Testis (tissue), 3 donors: Measurements from ENCODE around the gene ACADS. TPM values are rescaled to one million over a fixed set of nuclear protein-coding genes. Genes with fewer than 3 reads are reported as not detected.

Experiments
- DNase-seq: peaks from one replicate; pipeline ENCODE4 v3.0.0-alpha.2; 2019
- H3K27ac ChIP-seq, 2 donors: fragments of 200-600 bp; sonication (generic); one replicate each; pipeline ENCODE4 v1.5.1; 2019
- H3K27me3 ChIP-seq: fragments of 200-600 bp; sonication (generic); one replicate; pipeline ENCODE4 v1.5.1; 2019
- H3K36me3 ChIP-seq: fragments of 200-600 bp; sonication (generic); one replicate; pipeline ENCODE4 v1.5.1; 2017; ENCODE audit warnings: low read depth; ENCODE audit errors: missing control alignments
- H3K4me1 ChIP-seq: fragments of 200-600 bp; sonication (generic); one replicate; pipeline ENCODE4 v1.5.1; 2019
- H3K4me3 ChIP-seq, 2 donors: fragments of 200-600 bp; sonication (generic); one replicate each; pipeline ENCODE4 v1.5.1; 2017 to 2019
- H3K9me3 ChIP-seq: fragments of 200-600 bp; sonication (generic); one replicate; pipeline ENCODE4 v1.5.1; 2017
- POLR2A ChIP-seq: fragments of 450-650 bp; IDR thresholded peaks from one replicate; pipeline ENCODE4 v1.6.1; 2017; ENCODE audit warnings: antibody characterized with exemption, mild to moderate bottlenecking, moderate library complexity
- WGBS, 2 donors: methylation state at CpG; one replicate each; pipeline ENCODE4 v1.1.5; 2018; 5-methylcytosine and 5-hydroxymethylcytosine counted together
- intact Hi-C: fragments of 100-400 bp; cut with DNase I; formaldehyde crosslinking; loops from one replicate; pipeline ENCODE4 v1.15.1; 2023; ENCODE audit warnings: low total_unique reads
- polyA plus RNA-seq: library from polyadenylated mRNA; stranded (reverse); fragments of 350-450 nt; fragmentation: Illumina TruSeq; extraction: RNeasy Lipid Tissue Mini Kit (QIAGEN cat#74804); gene quantifications from one replicate; pipeline ENCODE4 v1.2.3, GENCODE V29; 2014; ENCODE audit warnings: low read depth, low replicate concordance; ENCODE audit not compliant: insufficient read depth
- total RNA-seq, 2 donors: library from RNA; depleted of rRNA; stranded (reverse); fragments of >200 nt; gene quantifications; one replicate each; pipeline ENCODE4 v1.2.3, GENCODE V29; 2016
- TF ChIP-seq, protein P1 (sequence below), 3 experiments: fragments of 450-650 bp in 2 of 3; fragments of 200-600 bp in 1 of 3; sonication (generic) in 1 of 3; IDR thresholded peaks; one replicate each; pipeline ENCODE4 v1.5.1; 2016 to 2019; ENCODE audit warnings: antibody characterized with exemption in 3 of 3, mild to moderate bottlenecking in 2 of 3, moderate library complexity in 1 of 3

The ACADS gene
- total and polyA plus RNA-seq, 3 donors from 2014 or later, result 28.3 to 43.9 (median 30.2) TPM

DNA sequence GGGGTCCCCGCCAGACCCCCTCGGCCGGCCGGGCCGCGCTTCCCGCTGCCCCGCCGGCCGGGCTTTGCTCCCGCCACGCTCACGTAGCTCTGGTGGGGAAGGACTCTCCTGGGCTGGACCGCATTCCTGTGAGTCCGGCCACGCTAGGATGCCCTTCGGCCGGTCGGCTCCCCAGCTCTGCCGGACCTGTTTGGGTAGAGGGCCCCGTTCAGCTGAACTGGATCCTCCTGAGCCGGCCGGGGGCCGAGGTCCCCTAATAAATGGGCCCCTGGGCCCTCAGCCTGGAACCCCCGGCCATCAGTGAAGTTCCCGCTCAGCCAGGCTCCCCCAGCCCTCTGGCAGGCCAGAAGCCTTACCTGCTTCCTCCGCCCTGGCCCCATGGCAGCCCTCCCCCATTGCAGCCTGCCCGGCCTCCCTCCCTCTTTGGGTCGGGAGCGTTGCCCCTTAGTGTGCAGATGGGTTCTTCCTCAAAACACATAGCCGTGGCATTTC, 14.8 kb upstream of the ACADS start:
- Histone ChIP-seq H3K27me3 (no peaks in the 10 kb centered on the region), H3K27ac (peak overlapping the region; percentile 93 to 96), H3K36me3 (no peaks in the 10 kb centered on the region), H3K9me3 (no peaks in the 10 kb centered on the region), H3K4me1 (peaks cover 17% of the 10 kb centered on the region), H3K4me3 (peak overlapping the region; percentile 86 to 96)
- TF ChIP-seq POLR2A, result no peak
- 0 to 1% methylated on average over 8 to 25 of the region's 31 CpGs for WGBS, 2 donors
- no peak for DNase-seq
- intact Hi-C loops, result no loop called here

GRCh38 chr12:120711411-120711810, 14.2 kb upstream of the ACADS start:
- TF ChIP-seq, protein P1, sequence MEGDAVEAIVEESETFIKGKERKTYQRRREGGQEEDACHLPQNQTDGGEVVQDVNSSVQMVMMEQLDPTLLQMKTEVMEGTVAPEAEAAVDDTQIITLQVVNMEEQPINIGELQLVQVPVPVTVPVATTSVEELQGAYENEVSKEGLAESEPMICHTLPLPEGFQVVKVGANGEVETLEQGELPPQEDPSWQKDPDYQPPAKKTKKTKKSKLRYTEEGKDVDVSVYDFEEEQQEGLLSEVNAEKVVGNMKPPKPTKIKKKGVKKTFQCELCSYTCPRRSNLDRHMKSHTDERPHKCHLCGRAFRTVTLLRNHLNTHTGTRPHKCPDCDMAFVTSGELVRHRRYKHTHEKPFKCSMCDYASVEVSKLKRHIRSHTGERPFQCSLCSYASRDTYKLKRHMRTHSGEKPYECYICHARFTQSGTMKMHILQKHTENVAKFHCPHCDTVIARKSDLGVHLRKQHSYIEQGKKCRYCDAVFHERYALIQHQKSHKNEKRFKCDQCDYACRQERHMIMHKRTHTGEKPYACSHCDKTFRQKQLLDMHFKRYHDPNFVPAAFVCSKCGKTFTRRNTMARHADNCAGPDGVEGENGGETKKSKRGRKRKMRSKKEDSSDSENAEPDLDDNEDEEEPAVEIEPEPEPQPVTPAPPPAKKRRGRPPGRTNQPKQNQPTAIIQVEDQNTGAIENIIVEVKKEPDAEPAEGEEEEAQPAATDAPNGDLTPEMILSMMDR (IDR thresholded peaks at IDR 0.05), result no peak
- TF ChIP-seq POLR2A, result no peak
- peak overlapping the region; percentile 86 to 96 for H3K4me3 ChIP-seq
- no peaks in the 10 kb centered on the region for H3K27me3 ChIP-seq
- H3K9me3 ChIP-seq, result no peaks in the 10 kb centered on the region
- intact Hi-C loops, result no loop called here
- H3K4me1 ChIP-seq, result peaks cover 17% of the 10 kb centered on the region
- no peaks in the 10 kb centered on the region for H3K36me3 ChIP-seq
- H3K27ac ChIP-seq, result peak overlapping the region; percentile 93 to 96
- WGBS, 2 donors, result 25 to 35% methylated on average over 6 of the region's 6 CpGs
- DNase-seq, result no peak

GRCh38 chr12:120712610-120713009, 13.0 kb upstream of the ACADS start:
- intact Hi-C loops, result no loop called here
- H3K27ac ChIP-seq, result no peak overlapping the region
- no peaks in the 10 kb centered on the region for H3K27me3 ChIP-seq
- H3K4me1 ChIP-seq, result peaks cover 17% of the 10 kb centered on the region
- H3K4me3 ChIP-seq, result no peak overlapping the region
- no peak for DNase-seq
- 71 to 75% methylated on average over 6 of the region's 6 CpGs for WGBS, 2 donors
- no peaks in the 10 kb centered on the region for H3K9me3 ChIP-seq
- no peaks in the 10 kb centered on the region for H3K36me3 ChIP-seq
- TF ChIP-seq POLR2A, result no peak
- TF ChIP-seq, protein P1 (IDR thresholded peaks at IDR 0.05), result no peak

GRCh38 chr12:120713861-120714482, 11.7 kb upstream of the ACADS start:
- no peak overlapping the region for H3K27ac ChIP-seq
- no peaks in the 10 kb centered on the region for H3K27me3 ChIP-seq
- 28 to 38% methylated on average over 4 of the region's 4 CpGs for WGBS, 2 donors
- no peak for TF ChIP-seq POLR2A
- TF ChIP-seq, protein P1 (IDR thresholded peaks at IDR 0.05), result peak; percentile 81 to 84 (median 82)
- H3K9me3 ChIP-seq, result no peaks in the 10 kb centered on the region
- DNase-seq, result peak; percentile 88
- no peaks in the 10 kb centered on the region for H3K36me3 ChIP-seq
- peaks cover 17% of the 10 kb centered on the region for H3K4me1 ChIP-seq
- H3K4me3 ChIP-seq, result no peak overlapping the region
- intact Hi-C loops, result no loop called here

GRCh38 chr12:120718055-120718454, 7.6 kb upstream of the ACADS start:
- H3K27me3 ChIP-seq, result no peaks in the 10 kb centered on the region
- H3K36me3 ChIP-seq, result no peaks in the 10 kb centered on the region
- H3K9me3 ChIP-seq, result no peaks in the 10 kb centered on the region
- no peak overlapping the region for H3K27ac ChIP-seq
- DNase-seq, result no peak
- H3K4me1 ChIP-seq, result no peaks in the 10 kb centered on the region
- intact Hi-C loops, result no loop called here
- no peak for TF ChIP-seq POLR2A
- TF ChIP-seq, protein P1 (IDR thresholded peaks at IDR 0.05), result no peak
- no peak overlapping the region for H3K4me3 ChIP-seq
- WGBS, 2 donors, result 95 to 96% methylated on average over 9 of the region's 9 CpGs
